HuH-7 (cell line): ENCODE results near the gene COPZ1.
"Not testable (repeated sequence)": the region's sequence is repeated elsewhere in the genome, so short reads cannot be mapped to it uniquely, and the experiment has no call there.

Experiments
- DNase-seq: peaks from one replicate; pipeline ENCODE4 v3.0.0; 2011; ENCODE audit warnings: low spot score

Gene COPZ1

DNA sequence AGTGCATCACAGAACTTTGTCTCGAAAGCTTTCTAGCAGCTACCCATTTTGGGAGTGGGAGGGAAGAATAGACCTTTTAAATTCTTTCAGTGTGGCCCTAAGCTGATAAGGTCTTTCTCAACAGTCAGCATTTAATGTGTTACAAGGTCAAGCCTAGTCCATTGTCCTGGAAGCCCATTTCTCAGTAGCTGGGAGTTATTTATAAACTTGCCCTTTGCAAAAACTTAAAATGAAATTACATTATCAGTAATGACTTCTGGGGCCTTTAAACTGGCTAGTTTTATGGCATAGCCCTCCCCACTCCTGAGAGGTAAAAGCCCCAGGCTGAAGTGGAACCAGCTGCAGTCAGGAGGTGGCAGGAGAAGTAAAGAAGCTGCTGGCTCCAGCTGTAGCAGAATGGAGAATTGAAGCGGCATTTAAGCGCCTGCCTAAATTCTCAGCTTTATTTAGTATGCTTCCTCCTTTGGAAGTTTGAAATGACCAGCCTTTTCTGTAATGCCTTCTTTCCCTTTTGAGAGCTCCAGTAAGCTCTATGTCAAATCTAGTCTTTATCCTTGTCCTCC is 12.4 kb downstream of the COPZ1 start:
- DNase-seq: no peak

DNA sequence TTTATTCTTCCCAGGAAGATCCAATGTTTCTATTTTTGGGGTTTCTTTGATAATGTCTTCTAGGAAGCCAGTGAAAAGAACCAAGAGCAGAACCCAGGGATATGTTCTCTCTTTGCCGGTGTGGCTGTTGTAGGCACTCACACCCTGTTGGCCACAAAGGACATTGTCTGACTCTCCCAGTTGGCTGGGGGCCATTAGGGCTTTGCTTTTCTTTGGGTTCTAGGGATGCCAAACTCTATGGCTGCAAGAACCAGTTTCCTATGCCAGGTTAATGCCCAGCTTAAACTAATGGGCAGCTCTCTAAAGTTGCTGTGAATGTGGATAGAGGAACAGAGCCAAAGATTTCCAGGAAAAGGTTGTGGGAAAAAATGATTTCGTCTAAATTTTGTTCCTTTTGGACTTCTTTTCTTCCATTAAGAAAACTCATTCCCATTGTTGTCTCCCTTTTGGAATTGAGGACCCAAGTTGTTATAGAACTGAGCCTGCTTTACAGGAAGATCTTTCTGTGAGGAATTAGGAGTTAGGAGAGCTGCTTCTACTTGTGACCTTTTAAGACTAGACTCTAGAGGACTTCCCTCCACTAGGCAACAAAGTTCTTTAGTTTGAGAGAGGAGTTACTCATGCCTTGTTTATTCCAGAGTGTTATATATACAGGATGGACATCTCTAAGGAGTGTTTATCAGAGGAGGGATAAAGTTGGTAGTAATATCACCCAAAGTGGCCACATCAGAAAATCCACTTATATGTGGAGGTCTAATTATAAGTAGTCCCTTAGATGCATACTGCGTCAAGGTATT is 13.1 kb downstream of the COPZ1 start:
- DNase-seq: no peak

DNA sequence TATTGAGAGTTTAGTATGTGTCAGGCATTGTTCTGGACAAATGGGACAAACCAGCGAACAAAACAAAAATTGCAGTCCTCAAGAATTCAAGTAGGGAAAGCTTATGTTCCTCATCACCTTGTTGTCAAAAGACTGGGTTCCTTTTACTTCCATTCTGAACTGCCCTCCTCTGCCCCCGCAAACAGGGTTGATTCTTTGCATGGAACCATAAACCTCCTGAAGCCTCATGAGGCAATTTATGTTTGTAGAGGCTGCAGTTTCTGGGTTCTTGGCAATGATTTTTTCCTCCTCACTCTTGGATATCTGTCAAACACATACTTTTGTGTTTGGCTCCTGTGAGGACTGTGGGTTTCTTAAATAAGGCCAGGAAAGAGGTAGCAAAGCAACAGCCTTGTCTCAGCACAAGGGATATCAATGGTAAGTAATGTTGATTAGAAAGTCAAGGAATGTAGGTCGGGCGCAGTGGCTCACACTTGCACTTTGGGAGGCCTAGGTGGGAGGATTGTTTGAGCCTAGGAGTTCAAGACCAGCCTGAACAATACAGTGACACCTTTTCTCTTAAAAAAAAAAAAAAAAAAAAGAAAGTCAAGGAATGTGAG is 13.9 kb downstream of the COPZ1 start:
- DNase-seq: no peak

- no peak for DNase-seq
Measured at GRCh38 chr12:54340846-54341245, 15.9 kb downstream of the COPZ1 start.

- no peak for DNase-seq
Measured at GRCh38 chr12:54341378-54342300, 16.7 kb downstream of the COPZ1 start.

DNA sequence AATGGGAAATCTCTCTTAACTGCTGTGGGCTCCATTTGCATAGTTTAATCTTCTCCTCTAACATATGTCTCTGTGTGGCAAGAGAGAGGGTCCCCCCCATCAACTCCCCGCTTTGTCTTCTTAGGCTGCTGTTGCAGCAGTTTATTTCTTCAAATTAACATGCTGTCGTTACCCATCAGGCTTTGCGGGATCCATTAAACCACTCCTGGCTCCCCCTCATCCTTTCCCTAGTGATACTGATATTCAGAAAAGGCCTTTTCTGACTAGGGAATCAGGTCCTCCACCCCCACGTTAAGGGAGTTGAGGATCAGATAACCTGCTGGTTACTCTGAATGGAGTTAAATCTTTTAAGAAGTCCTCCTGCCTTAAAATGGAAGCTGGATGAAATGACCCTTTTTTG is 24.1 kb downstream of the COPZ1 start:
- DNase-seq: no peak

GRCh38 chr12:54349679-54350078 is 24.7 kb downstream of the COPZ1 start:
- DNase-seq: no peak

- DNase-seq: no peak
Measured at GRCh38 chr12:54350743-54351142, 25.8 kb downstream of the COPZ1 start.

GRCh38 chr12:54351341-54351740 is 26.4 kb downstream of the COPZ1 start:
- DNase-seq: no peak

DNA sequence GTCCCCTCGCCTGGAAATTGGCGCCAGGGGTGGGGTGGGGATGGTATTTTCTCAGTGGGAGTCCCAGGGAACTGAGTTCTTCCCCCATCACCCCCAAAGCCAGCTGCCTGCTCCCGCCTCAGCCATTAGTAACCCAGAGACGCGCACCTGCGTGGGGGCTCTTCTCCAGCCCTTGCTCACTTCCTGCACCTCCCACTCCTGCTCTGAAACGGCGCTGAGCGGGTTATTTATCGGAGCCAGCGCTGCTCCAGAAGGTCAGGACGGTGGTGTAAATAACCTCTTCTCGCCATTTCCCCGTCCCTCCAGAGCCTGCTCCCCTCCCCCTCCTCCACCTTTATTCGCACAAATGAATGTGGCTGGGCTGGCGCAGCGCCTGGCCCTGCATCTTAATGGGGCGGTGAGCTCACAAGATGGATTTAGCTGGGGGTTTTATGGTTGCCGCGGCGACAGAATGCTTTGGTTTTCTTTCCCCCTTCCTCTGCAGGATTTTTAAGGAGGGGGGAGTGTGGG is 27.1 kb downstream of the COPZ1 start:
- DNase-seq: no peak

DNA sequence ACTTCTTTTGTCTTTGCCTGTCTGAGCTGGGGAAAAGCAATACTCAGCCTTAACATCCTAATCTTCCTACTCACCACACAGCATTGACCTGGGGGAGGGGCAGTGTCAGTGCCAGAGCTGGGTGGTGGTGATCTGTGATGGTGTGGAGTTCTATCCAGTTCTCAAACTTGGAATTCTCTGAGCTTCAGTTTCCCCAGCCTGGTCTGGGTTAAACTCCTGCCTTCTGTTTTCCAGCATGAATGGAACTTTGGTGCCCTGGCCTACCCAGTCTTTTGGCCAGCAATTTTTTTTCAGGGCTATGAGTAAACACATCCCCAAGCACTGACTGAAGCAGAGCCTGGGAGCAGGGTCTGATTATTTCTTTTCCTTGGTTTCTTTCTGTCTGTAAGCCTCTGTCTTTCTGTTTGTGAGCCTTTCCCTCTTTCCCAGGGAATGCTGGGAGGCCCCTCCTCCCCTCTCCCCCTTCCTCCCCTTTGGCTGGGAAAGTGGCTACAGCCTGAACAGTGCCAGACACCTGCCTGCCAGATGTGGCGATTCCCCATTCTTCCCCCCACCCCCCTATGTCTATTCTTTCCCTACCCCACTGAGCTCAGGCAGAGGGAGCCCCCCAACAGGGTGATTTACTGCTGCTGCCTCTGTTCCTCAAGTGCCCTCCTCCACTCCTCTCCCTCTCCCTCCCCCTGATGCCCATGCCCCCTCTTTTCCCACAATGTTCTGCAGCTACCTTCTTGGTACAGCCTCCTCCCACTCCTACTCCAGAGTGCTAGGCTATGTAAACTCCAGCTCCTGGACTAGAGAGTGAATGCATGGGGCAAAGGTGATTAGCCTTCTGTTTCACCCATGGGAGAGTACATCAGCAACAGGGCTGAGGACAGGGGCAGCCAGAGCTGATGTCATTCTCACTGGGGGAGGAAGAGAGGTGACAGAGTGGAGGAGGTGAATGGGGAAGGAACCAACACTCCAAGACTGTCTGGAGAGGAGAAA is 28.3 kb downstream of the COPZ1 start:
- DNase-seq: no peak

DNA sequence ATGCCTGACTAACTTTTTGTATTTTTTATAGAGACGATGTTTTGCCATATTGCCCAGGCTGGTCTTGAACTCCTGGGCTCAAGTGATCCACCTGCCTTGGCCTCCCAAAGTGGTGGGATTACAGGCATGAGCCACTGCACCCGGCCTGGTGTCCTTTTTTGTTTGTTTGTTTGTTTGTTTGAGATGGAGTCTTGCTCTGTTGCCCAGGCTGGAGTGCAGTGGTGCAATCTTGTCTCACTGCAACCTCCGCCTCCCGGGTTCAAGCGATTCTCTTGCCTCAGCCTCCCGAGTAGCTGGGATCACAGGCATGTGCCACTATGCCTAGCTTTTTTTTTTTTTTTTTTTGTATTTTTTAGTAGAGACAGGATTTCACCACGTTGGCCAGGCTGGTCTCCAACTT is 29.3 kb downstream of the COPZ1 start:
- not testable (repeated sequence) for DNase-seq

DNA sequence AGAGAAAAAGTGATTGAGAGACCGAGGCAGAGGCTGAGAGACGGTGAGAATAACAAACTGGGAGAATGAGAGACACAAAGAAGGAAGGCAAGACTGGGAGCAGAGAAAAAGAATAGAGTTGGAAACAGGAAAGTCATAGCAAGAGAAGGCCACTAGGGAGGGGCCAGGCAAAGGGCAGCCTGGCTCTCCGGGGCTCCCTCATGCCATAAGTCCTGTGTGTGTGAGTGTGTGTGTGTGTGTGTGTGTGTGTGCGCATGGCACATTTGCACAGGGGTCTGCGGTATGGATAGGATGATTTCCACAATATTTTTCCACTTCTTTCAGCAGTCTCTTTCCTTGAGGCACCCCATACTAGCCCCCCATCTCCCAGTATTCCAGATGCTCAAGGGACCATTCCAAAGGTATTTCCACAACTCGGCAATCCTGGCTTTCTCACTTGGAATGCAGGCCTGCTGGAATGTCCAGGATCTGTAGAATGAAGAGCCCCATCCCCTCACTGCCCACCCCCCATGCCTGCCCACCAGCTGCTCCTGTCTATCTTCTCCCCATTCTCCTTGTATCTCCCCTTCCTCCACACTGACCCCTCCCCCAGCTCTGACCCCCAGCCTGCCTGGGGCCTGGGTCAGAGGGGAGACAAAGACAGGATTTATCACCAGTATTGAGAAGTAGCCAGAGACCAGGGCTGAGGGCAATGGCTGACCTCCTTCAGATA is 30.3 kb downstream of the COPZ1 start:
- DNase-seq: no peak

GRCh38 chr12:54356228-54356627 is 31.3 kb downstream of the COPZ1 start:
- DNase-seq: no peak

- no peak for DNase-seq
Measured at GRCh38 chr12:54356951-54357356, 32.0 kb downstream of the COPZ1 start.

DNA sequence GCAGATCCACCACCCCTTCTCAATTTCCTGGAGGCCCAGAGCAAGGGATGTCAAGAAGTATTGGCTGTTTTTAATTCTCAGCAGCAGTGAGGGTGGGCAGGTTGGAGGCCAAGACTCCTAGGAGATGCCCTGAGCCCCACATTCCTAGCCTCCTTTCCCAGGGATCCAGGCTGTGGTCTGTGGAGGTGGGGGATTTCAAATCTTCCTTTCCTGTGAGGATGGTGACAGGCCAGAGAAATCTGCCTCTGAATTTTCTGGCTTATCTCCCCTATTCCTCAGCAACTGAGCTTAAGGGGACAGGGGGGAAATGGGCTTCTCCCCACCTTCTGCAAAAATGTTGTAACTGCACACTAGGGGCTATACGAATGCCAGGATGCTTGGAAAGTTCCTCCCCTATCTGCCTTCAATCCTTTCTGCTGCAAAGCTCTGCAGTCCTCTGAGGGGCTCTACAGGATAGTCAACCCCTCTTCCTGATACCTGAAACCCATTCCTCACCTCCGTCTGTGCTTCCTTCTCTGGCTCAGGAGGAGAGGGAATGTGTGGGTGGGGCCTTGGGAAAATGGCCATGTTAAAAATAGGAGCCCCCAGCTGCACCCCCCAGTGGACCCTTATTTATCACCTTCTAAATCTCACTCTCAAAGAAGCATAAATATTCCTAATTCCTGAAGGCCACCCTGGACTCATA is 32.7 kb downstream of the COPZ1 start:
- DNase-seq: no peak

DNA sequence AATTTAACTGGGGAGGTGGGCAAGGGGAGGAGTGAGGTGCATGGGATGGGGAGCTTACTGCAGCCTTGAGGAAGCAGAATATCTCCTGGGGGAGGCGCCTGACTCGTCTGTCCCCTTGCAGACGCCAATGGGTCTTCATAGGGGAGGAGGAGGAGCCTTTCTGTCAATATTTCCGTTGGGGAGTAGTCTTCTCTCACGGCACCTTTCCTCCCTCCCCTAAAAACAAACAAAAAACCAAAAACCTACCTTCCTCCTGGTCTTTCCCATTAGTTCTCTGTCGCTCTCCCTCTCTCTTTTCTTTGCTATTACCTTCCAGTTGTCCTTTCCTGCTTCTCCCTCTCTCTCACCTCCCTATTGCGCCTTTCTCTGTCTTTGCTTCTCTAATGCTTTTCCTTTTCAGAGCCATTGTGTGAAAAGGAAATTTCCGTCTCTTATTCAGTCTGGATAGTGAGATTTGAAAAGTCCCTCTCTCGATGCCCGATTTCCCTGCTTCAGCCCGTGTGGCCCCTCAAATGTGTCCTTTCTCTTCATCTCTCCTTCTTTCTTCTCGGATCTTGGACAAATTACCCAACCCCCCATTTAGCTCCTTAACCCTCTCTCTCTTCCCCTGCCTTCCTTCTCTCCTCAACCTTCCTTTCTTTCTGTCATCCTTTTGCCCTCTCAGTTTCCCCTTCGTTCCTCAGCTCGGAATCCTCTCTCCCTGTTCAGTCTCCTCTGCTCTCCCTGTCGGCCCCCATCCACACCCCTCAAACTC is 33.4 kb downstream of the COPZ1 start:
- DNase-seq: no peak

DNA sequence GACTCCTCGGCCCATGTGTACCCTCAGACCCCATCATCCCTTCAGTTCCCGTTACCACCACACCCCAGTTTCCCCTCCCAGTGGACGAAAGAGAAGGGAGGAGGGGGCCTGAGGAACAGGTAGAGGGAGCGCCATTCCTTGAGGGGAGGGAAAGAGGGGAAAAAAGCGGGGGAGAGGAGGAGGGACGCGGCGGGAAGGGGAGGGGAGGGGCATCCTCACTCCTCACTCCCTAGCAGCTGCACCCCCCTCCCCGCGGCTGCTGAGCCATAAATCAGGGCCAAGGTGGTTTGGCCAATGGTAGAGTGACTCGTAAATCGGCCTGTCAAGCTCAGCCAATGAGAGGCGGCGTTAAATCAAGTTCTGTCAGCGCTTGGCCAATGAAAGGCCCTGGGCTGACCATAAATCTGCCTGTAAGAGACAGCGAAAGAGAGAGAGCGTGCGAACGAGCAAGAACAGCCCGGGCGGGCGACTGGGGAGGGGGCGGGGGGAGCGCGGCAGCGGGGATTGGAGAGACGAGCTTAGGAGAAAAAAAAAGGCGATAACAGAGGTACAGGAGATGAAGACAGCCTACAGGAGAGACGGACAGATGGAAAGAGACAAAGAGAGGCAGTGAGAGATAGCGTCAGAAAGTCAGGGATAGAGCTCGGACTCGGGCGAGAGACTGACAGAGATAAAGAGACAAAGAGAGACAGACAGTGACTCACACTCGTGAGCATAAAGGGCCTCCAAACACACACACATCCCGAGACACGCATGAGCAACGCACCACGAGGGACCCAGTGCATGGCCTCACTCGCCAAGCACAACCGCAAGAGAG is 34.2 kb downstream of the COPZ1 start:
- peak; percentile 95 for DNase-seq
